ENCODE measurements around the gene VRK3.
A peak's percentile ranks its signal among the peaks of the same experiment; 100 is the strongest.

VRK3 gene

GRCh38 chr19:50026550-50026906 lies 1.4 kb upstream of the VRK3 start:
- DNase-seq: no peak

- peak; percentile 97 for DNase-seq
These were observed 800 bp upstream of the VRK3 start, which contains the start of gene ZNF473 for GRCh38 chr19:50025794-50026549. Gene ZNF473, plus strand, starts transcription at chr19:50026005. Its CDS starts 5,078 bp downstream, at chr19:50031083.

GRCh38 chr19:50024719-50025021 lies 502 bp downstream of the VRK3 start:
- DNase-seq: no peak

GRCh38 chr19:50022823-50023222 lies 2.3 kb downstream of the VRK3 start:
- DNase-seq: no peak

GRCh38 chr19:50020481-50020880 lies 4.7 kb downstream of the VRK3 start:
- no peak for DNase-seq

- no peak for DNase-seq
These were observed 8.9 kb downstream of the VRK3 start for GRCh38 chr19:50016225-50016807.

GRCh38 chr19:50008532-50008931 lies 16.6 kb downstream of the VRK3 start:
- peak; percentile 32 for DNase-seq

GRCh38 chr19:50007947-50008346 lies 17.2 kb downstream of the VRK3 start:
- DNase-seq: no peak

- DNase-seq: no peak
These were observed 18.0 kb downstream of the VRK3 start for GRCh38 chr19:50007170-50007569.

GRCh38 chr19:50005428-50005827 lies 19.7 kb downstream of the VRK3 start:
- no peak for DNase-seq

- DNase-seq: peak; percentile 72
These were observed 21.3 kb downstream of the VRK3 start for GRCh38 chr19:50003810-50004419.

GRCh38 chr19:50003254-50003788 lies 21.9 kb downstream of the VRK3 start:
- no peak for DNase-seq

- DNase-seq: no peak
These were observed 22.7 kb downstream of the VRK3 start for GRCh38 chr19:50002386-50002960.

GRCh38 chr19:50001775-50002174 lies 23.4 kb downstream of the VRK3 start:
- no peak for DNase-seq

- no peak for DNase-seq
These were observed 24.2 kb downstream of the VRK3 start for GRCh38 chr19:50000841-50001557.

- no peak for DNase-seq
These were observed 24.9 kb downstream of the VRK3 start for GRCh38 chr19:50000038-50000840.

GRCh38 chr19:49999371-50000010 lies 25.7 kb downstream of the VRK3 start:
- no peak for DNase-seq

GRCh38 chr19:49997709-49998108 lies 27.5 kb downstream of the VRK3 start:
- peak; percentile 62 for DNase-seq

- no peak for DNase-seq
These were observed 36.7 kb downstream of the VRK3 start for GRCh38 chr19:49988433-49988832.

- no peak for DNase-seq
These were observed 37.2 kb downstream of the VRK3 start for GRCh38 chr19:49988007-49988406.

GRCh38 chr19:49987159-49987698 lies 37.9 kb downstream of the VRK3 start:
- peak; percentile 92 for DNase-seq
